ENCODE results near the gene LYPD6B. TPM values are rescaled to one million over a fixed set of nuclear protein-coding genes. Genes with fewer than 3 reads are reported as not detected.

Gene LYPD6B
- total RNA-seq, 1 experiment from 2014 or later = 6.1 TPM

GRCh38 chr2:149077861-149078260 lies 39.4 kb downstream of the LYPD6B start:
- H3K4me2 ChIP-seq (ENCODE audit: low read length) = no peak overlapping the region
- intact Hi-C loops (cut with micrococcal nuclease) = no loop called here
- no peaks in the 10 kb centered on the region for H3K79me2 ChIP-seq (ENCODE audit: insufficient read depth, low read length)
- ChIA-PET POLR2A (no interaction called here), RAD21 (ENCODE audit: low non-redundant PET in 1 of 2, low total read pairs in 2 of 2, uncharacterized antibody in 2 of 2, unreplicated experiment in 2 of 2) (no interaction called here), CTCF (no interaction called here)
- H3K4me1 ChIP-seq (ENCODE audit: control insufficient read depth in 1 of 2, insufficient read depth in 2 of 2, low read length in 2 of 2) = no peaks in the 10 kb centered on the region
- H3K4me3 ChIP-seq (replicated peaks in 1 of 2; ENCODE audit: low read depth in 1 of 2, low read length in 2 of 2) = no peak overlapping the region
- no peak for DNase-seq (ENCODE audit: low read depth, low spot score)
- TF ChIP-seq JUND (IDR thresholded peaks at IDR 0.05) (no peak), POLR2AphosphoS5 (IDR thresholded peaks at IDR 0.05; ENCODE audit: low read depth, low read length) (no peak)
- H3K27ac ChIP-seq (ENCODE audit: low read depth, low read length) = no peak overlapping the region
- no peak for ATAC-seq
- H2AFZ ChIP-seq (ENCODE audit: low read depth, low read length, poor library complexity, severe bottlenecking) = no peak overlapping the region
- no peak overlapping the region for H3K9ac ChIP-seq (ENCODE audit: low read length)
- no peaks in the 10 kb centered on the region for H3K36me3 ChIP-seq (ENCODE audit: control insufficient read depth in 1 of 2, insufficient read depth in 2 of 2, low read length in 2 of 2)
- no peaks in the 10 kb centered on the region for H3K27me3 ChIP-seq (ENCODE audit: insufficient read depth, low read length)
- H3K9me2 ChIP-seq (ENCODE audit: insufficient read depth) = no peaks in the 10 kb centered on the region
- no peaks in the 10 kb centered on the region for H4K20me1 ChIP-seq (ENCODE audit: insufficient read depth)
- H3K9me3 ChIP-seq (ENCODE audit: control insufficient read depth in 1 of 2, insufficient read depth in 1 of 2, low read depth in 1 of 2, low read length in 2 of 2) = no peaks in the 10 kb centered on the region
- no TSS peak for BruUV-seq (replicated peaks)

GRCh38 chr2:149080099-149080498 lies 41.6 kb downstream of the LYPD6B start:
- H3K27ac ChIP-seq (ENCODE audit: low read depth, low read length) = no peak overlapping the region
- RAD21 ChIA-PET (ENCODE audit: low non-redundant PET in 1 of 2, low total read pairs in 2 of 2, uncharacterized antibody in 2 of 2, unreplicated experiment in 2 of 2) = no interaction called here
- intact Hi-C loops (cut with micrococcal nuclease) = no loop called here

More at GRCh38 chr2:149080099-149080498, 41.6 kb downstream of the LYPD6B start:
- DNase-seq (ENCODE audit: low read depth, low spot score) (no peak), ATAC-seq (no peak)
- Histone ChIP-seq H3K4me2 (ENCODE audit: low read length) (no peak overlapping the region), H3K4me3 (replicated peaks in 1 of 2; ENCODE audit: low read depth in 1 of 2, low read length in 2 of 2) (no peak overlapping the region), H3K27me3 (ENCODE audit: insufficient read depth, low read length) (no peaks in the 10 kb centered on the region), H3K9ac (ENCODE audit: low read length) (no peak overlapping the region), H3K9me2 (ENCODE audit: insufficient read depth) (no peaks in the 10 kb centered on the region), H4K20me1 (ENCODE audit: insufficient read depth) (no peaks in the 10 kb centered on the region), H2AFZ (ENCODE audit: low read depth, low read length, poor library complexity, severe bottlenecking) (no peak overlapping the region), H3K4me1 (ENCODE audit: control insufficient read depth in 1 of 2, insufficient read depth in 2 of 2, low read length in 2 of 2) (no peaks in the 10 kb centered on the region), H3K36me3 (ENCODE audit: control insufficient read depth in 1 of 2, insufficient read depth in 2 of 2, low read length in 2 of 2) (no peaks in the 10 kb centered on the region), H3K9me3 (ENCODE audit: control insufficient read depth in 1 of 2, insufficient read depth in 1 of 2, low read depth in 1 of 2, low read length in 2 of 2) (no peaks in the 10 kb centered on the region), H3K79me2 (ENCODE audit: insufficient read depth, low read length) (no peaks in the 10 kb centered on the region)
- ChIA-PET POLR2A (no interaction called here), CTCF (no interaction called here)
- TF ChIP-seq TCF7L2 (IDR thresholded peaks at IDR 0.05; ENCODE audit: borderline replicate concordance, extremely low read depth, insufficient read depth, insufficient read length) = no peak
- no peak for TF ChIP-seq ZBTB33 (IDR thresholded peaks at IDR 0.05; ENCODE audit: extremely low read depth, insufficient replicate concordance, low read length)
- no peak for TF ChIP-seq JUND (IDR thresholded peaks at IDR 0.05)
- TF ChIP-seq ATF3 (IDR thresholded peaks at IDR 0.05) = no peak
- TF ChIP-seq ZFX (IDR thresholded peaks at IDR 0.05) = no peak
- TF ChIP-seq SRF (IDR thresholded peaks at IDR 0.05; ENCODE audit: low read depth) = no peak
- TF ChIP-seq EZH2 (IDR thresholded peaks at IDR 0.05) = no peak
- TF ChIP-seq ELF1 (IDR thresholded peaks at IDR 0.05; ENCODE audit: borderline replicate concordance, low read depth) = no peak
- no peak for TF ChIP-seq POLR2AphosphoS5 (IDR thresholded peaks at IDR 0.05; ENCODE audit: low read depth, low read length)
- no peak for TF ChIP-seq POLR2A (IDR thresholded peaks at IDR 0.05; ENCODE audit: borderline replicate concordance, extremely low read depth, insufficient read depth, insufficient read length)
- TF ChIP-seq EZH2phosphoT487 (IDR thresholded peaks at IDR 0.05; ENCODE audit: borderline replicate concordance) = no peak
- no peak for TF ChIP-seq CBX3 (IDR thresholded peaks at IDR 0.05; ENCODE audit: low read depth)
- TF ChIP-seq RAD21 (IDR thresholded peaks at IDR 0.05; ENCODE audit: low read depth) = no peak
- no peak for TF ChIP-seq CTCF (IDR thresholded peaks at IDR 0.05 in 2 of 3, conservative IDR thresholded peaks at IDR 0.05 in 1 of 3; ENCODE audit: borderline replicate concordance in 1 of 3, insufficient read depth in 1 of 3, low read depth in 2 of 3, low read length in 2 of 3)
- TF ChIP-seq FOSL1 (IDR thresholded peaks at IDR 0.05; ENCODE audit: low read depth) = no peak
- no TSS peak for BruUV-seq (replicated peaks)
